ENCODE data around the gene SLC7A5. TPM values are rescaled to one million over a fixed set of nuclear protein-coding genes. Genes with fewer than 3 reads are reported as not detected.

SLC7A5 gene
- total and polyA plus RNA-seq, 2 of the 13 experiments (the other 11 are each of a cell fraction or from before 2014, with no cell fraction given) = 79.6 to 155 TPM

DNA sequence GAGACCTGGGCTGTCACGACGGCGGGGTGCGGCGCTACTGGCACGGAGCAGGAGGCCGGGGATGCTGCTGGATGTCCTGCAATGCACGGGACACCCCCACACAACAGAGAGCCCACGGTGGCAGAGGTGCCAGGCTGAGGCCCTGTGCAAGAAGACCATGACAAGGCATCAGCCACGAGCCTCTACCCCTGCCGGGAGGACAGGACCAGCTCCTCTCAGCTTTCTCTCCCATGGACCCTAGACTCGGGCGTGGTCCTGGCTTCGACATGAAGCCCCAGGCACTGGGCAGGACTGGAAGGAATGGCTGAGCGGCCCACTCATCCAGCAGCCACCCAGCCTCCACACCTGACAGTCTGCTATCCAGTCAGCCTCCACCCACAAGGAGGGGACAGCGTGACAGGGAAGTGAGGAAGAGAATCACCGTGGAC is 25.6 kb downstream of the SLC7A5 start (continued):
- TF ChIP-seq, protein P1, sequence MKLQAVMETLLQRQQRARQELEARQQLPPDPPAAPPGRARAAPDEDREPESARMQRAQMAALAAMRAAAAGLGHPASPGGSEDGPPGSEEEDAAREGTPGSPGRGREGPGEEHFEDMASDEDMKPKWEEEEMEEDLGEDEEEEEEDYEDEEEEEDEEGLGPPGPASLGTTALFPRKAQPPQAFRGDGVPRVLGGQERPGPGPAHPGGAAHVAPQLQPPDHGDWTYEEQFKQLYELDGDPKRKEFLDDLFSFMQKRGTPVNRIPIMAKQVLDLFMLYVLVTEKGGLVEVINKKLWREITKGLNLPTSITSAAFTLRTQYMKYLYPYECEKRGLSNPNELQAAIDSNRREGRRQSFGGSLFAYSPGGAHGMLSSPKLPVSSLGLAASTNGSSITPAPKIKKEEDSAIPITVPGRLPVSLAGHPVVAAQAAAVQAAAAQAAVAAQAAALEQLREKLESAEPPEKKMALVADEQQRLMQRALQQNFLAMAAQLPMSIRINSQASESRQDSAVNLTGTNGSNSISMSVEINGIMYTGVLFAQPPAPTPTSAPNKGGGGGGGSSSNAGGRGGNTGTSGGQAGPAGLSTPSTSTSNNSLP (IDR thresholded peaks at IDR 0.05; ENCODE audit: low read depth, low read length) = no peak
- TF ChIP-seq ZNF75D (CRISPR knock-in tag; IDR thresholded peaks at IDR 0.05; ENCODE audit: borderline replicate concordance) (no peak), ZNF609 (CRISPR knock-in tag; IDR thresholded peaks at IDR 0.05; ENCODE audit: borderline replicate concordance) (0 out of 2 replicates have a peak, but pooled peaks have one; percentile 26), SPEN (CRISPR knock-in tag; IDR thresholded peaks at IDR 0.05; ENCODE audit: low read depth) (0 out of 2 replicates have a peak, but pooled peaks have one; percentile 1), ZNF333 (CRISPR knock-in tag; IDR thresholded peaks at IDR 0.05; ENCODE audit: borderline replicate concordance) (0 out of 2 replicates have a peak, but pooled peaks have one; percentile 28), RBM22 (optimal IDR thresholded peaks at IDR 0.05; ENCODE audit: low read length) (peak; percentile 94), KDM3A (CRISPR knock-in tag; IDR thresholded peaks at IDR 0.05; ENCODE audit: low read depth) (no peak), ZNF703 (CRISPR knock-in tag; IDR thresholded peaks at IDR 0.05; ENCODE audit: borderline replicate concordance) (no peak), ZNF235 (CRISPR knock-in tag; IDR thresholded peaks at IDR 0.05; ENCODE audit: borderline replicate concordance) (no peak), ZSCAN29 (CRISPR knock-in tag; conservative IDR thresholded peaks at IDR 0.05) (peak; percentile 49; the same call in 1 of the 2 replicates), ZNF782 (CRISPR knock-in tag; IDR thresholded peaks at IDR 0.05; ENCODE audit: borderline replicate concordance) (0 out of 2 replicates have a peak, but pooled peaks have one; percentile 18), BORCS8-MEF2B (CRISPR knock-in tag; IDR thresholded peaks at IDR 0.05) (peak; percentile 15; the same call in 1 of the 2 replicates)
- TF ChIP-seq, protein P2, sequence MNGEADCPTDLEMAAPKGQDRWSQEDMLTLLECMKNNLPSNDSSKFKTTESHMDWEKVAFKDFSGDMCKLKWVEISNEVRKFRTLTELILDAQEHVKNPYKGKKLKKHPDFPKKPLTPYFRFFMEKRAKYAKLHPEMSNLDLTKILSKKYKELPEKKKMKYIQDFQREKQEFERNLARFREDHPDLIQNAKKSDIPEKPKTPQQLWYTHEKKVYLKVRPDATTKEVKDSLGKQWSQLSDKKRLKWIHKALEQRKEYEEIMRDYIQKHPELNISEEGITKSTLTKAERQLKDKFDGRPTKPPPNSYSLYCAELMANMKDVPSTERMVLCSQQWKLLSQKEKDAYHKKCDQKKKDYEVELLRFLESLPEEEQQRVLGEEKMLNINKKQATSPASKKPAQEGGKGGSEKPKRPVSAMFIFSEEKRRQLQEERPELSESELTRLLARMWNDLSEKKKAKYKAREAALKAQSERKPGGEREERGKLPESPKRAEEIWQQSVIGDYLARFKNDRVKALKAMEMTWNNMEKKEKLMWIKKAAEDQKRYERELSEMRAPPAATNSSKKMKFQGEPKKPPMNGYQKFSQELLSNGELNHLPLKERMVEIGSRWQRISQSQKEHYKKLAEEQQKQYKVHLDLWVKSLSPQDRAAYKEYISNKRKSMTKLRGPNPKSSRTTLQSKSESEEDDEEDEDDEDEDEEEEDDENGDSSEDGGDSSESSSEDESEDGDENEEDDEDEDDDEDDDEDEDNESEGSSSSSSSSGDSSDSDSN (CRISPR knock-in tag; IDR thresholded peaks at IDR 0.05) = 0 out of 2 replicates have a peak, but pooled peaks have one; percentile 7
- TF ChIP-seq, protein P3, sequence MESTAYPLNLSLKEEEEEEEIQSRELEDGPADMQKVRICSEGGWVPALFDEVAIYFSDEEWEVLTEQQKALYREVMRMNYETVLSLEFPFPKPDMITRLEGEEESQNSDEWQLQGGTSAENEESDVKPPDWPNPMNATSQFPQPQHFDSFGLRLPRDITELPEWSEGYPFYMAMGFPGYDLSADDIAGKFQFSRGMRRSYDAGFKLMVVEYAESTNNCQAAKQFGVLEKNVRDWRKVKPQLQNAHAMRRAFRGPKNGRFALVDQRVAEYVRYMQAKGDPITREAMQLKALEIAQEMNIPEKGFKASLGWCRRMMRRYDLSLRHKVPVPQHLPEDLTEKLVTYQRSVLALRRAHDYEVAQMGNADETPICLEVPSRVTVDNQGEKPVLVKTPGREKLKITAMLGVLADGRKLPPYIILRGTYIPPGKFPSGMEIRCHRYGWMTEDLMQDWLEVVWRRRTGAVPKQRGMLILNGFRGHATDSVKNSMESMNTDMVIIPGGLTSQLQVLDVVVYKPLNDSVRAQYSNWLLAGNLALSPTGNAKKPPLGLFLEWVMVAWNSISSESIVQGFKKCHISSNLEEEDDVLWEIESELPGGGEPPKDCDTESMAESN (CRISPR knock-in tag; conservative IDR thresholded peaks at IDR 0.05) = no peak
- TF ChIP-seq, protein P4, sequence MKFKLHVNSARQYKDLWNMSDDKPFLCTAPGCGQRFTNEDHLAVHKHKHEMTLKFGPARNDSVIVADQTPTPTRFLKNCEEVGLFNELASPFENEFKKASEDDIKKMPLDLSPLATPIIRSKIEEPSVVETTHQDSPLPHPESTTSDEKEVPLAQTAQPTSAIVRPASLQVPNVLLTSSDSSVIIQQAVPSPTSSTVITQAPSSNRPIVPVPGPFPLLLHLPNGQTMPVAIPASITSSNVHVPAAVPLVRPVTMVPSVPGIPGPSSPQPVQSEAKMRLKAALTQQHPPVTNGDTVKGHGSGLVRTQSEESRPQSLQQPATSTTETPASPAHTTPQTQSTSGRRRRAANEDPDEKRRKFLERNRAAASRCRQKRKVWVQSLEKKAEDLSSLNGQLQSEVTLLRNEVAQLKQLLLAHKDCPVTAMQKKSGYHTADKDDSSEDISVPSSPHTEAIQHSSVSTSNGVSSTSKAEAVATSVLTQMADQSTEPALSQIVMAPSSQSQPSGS (CRISPR knock-in tag; IDR thresholded peaks at IDR 0.05) = peak; percentile 1; the same call in 1 of the 2 replicates
